Spinal cord (tissue), 10 donors: Measurements from ENCODE around the gene ACSS3. TPM values are rescaled to one million over a fixed set of nuclear protein-coding genes. Genes with fewer than 3 reads are reported as not detected.

ENCODE experiments used
- DNase-seq, 6 donors: peaks; one replicate each; pipeline versions ENCODE4 v3.0.0 to v3.0.0-alpha.2; 2013 to 2015; ENCODE audit warnings: low spot score in 6 of 6, low read depth in 4 of 6
- H3K27ac ChIP-seq: one replicate; pipeline ENCODE4 v1.5.1; 2013; ENCODE audit warnings: low read depth, low read length, control low read depth
- H3K27me3 ChIP-seq: one replicate; pipeline ENCODE4 v1.6.1; 2013; ENCODE audit warnings: low read length; ENCODE audit not compliant: control insufficient read depth, insufficient read depth
- H3K36me3 ChIP-seq: one replicate; pipeline ENCODE4 v1.6.1; 2013; ENCODE audit warnings: low read length; ENCODE audit not compliant: control insufficient read depth, insufficient read depth
- H3K4me1 ChIP-seq: one replicate; pipeline ENCODE4 v1.6.1; 2013; ENCODE audit warnings: low read length; ENCODE audit not compliant: control insufficient read depth, insufficient read depth
- H3K4me3 ChIP-seq: one replicate; pipeline ENCODE4 v1.5.1; 2013; ENCODE audit warnings: low read depth, low read length, control low read depth
- H3K9me3 ChIP-seq: one replicate; pipeline ENCODE4 v1.6.1; 2013; ENCODE audit warnings: low read length; ENCODE audit not compliant: control insufficient read depth, insufficient read depth
- WGBS: methylation state at CpG from one replicate; pipeline ENCODE4 v1.1.5; 2013; ENCODE audit warnings: missing lambda C conversion rate; ENCODE audit not compliant: insufficient coverage; 5-methylcytosine and 5-hydroxymethylcytosine counted together
- polyA plus RNA-seq, 2 donors: library from polyadenylated mRNA; unstranded; fragments of 120-200 nt; gene quantifications; one replicate each; pipeline ENCODE4 v1.2.1, GENCODE V29; 2013; ENCODE audit not compliant: insufficient read length in 2 of 2
- total RNA-seq, 2 donors: library from RNA; depleted of rRNA in 1 of 2; stranded (reverse); fragments of 120-200 nt in 1 of 2; fragments of >200 nt in 1 of 2; gene quantifications; one replicate each; pipeline versions ENCODE4 v1.2.3 to v1.2.4, GENCODE V29; 2013 to 2014
- donor health status: healthy.

The ACSS3 gene
- total and polyA plus RNA-seq, 4 donors: 8.7 to 32.1 (median 18.3) TPM

DNA sequence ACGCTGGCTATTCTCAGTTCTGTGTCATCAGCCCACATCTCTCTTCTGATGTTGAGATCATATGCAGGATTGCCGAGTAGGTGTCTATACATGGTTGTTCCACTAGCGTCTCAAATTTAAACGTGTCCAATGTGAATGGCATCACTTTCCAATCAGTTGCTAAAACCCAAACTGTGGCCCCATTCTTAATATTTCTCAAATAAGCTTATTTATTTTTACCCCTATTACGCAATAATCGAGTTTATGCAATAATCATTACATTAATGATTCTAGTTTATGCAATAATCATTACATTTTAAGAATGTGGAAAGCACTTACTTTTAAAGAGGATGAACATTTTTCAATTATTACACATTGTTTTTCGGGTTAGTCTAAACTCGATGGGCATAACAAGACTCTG lies 47.8 kb downstream of the ACSS3 start:
- Histone ChIP-seq H3K27ac (no peak overlapping the region), H3K4me3 (no peak overlapping the region), H3K27me3 (no peaks in the 10 kb centered on the region), H3K36me3 (no peaks in the 10 kb centered on the region), H3K9me3 (no peaks in the 10 kb centered on the region), H3K4me1 (no peaks in the 10 kb centered on the region)
- WGBS: 100% methylated on average over 1 of the region's 8 CpGs
- no peak for DNase-seq

DNA sequence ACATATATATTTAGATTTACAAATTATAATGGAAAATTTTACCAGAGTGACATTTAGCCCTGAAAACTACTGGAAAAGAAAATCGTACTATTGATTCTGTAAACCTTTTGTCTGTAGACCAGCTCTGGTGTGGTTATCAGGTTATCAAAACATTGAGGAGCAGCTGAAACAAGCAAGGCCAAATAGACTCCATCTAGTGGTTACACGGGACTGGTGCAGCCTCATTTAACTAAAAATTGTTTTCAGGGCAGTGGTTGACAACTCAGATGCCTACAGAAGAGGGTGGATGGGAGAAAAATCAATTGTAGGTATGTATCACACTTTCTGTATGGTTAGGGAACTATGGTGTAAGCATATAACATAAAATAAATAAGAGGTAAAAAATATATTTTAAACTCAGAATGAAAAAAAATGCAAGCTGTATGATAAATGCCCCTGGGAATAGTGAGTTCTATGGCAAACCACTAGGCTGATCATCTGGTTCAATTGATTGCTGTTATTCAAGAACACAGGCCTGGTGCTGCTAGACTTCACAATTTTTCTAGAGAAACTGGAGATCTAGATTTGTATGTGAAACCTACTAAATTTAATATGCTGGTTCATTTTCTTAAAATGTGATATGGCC lies 51.2 kb downstream of the ACSS3 start:
- Histone ChIP-seq H3K9me3 (no peaks in the 10 kb centered on the region), H3K27me3 (no peaks in the 10 kb centered on the region), H3K4me1 (no peaks in the 10 kb centered on the region), H3K36me3 (no peaks in the 10 kb centered on the region), H3K27ac (no peak overlapping the region), H3K4me3 (no peak overlapping the region)
- peak in 3 of 6 donors; percentile 2 to 61 (median 57) for DNase-seq
- 14% methylated on average over 1 of the region's 2 CpGs for WGBS

DNA sequence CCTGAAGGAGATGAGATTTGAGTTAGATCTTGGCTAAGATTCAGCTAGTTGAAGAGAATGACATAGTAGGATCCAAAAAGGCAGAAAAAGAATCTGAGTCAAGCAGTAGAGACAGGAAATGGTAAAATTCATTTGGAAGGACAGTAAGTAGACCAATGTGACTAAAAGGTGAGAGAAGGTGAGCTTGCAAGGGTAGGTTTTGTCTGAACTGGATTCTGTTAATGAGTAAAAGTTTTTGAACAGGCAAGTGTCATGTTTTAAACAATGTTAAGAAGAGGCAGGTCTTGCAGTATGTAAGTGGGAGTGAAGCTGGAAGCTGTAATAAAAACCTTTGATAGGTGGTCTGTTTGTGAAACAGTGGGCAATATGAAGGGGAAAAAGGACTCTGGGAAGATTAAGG lies 58.6 kb downstream of the ACSS3 start:
- DNase-seq: no peak
- no peaks in the 10 kb centered on the region for H3K36me3 ChIP-seq
- H3K9me3 ChIP-seq: no peaks in the 10 kb centered on the region
- H3K27me3 ChIP-seq: no peaks in the 10 kb centered on the region
- H3K27ac ChIP-seq: no peak overlapping the region
- H3K4me1 ChIP-seq: no peaks in the 10 kb centered on the region
- H3K4me3 ChIP-seq: no peak overlapping the region

DNA sequence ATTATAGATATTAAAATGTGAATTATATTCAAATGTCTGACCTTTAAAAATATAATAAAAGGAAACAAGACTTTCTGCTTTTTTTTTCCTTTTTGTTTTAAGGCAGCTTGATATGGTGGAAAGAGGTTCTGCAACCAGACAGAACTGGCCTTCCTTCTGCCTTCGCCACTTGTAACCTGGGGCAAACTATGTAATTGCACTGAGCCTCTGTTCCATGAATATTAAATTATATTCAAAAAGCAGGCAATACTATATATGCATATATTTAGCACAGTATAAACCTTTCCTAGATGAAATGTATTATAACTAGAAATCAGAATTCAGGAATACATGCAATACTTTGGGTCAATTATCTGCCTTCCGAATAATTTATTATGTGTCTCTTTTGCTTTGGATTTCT lies 59.9 kb downstream of the ACSS3 start:
- Histone ChIP-seq H3K4me3 (no peak overlapping the region), H3K36me3 (no peaks in the 10 kb centered on the region), H3K27me3 (no peaks in the 10 kb centered on the region), H3K4me1 (no peaks in the 10 kb centered on the region), H3K9me3 (no peaks in the 10 kb centered on the region), H3K27ac (no peak overlapping the region)
- no peak for DNase-seq
- WGBS: no CpG with 5 or more reads among the region's 2 CpGs

DNA sequence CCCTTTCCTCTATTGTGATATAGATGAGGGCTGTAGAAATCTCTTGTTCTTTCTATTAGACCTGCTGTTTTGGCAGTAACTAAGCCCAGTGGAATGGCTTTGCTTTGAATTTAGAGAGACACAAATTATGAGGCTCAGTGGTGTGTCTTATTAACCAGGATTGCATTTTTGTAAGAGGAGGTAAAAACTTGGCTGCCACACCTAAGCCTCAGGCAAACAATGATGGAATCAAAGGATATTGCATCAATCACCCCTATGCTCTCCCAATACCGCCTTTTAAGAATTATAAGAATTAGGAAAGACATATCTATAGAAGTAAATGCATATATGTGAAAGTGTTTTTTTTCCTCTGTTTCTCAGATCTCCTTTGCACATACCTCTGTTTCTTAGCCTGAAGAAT lies 63.3 kb downstream of the ACSS3 start:
- H3K4me1 ChIP-seq: no peaks in the 10 kb centered on the region
- WGBS: no CpG with 5 or more reads among the region's 1 CpG
- H3K27ac ChIP-seq: no peak overlapping the region
- H3K27me3 ChIP-seq: no peaks in the 10 kb centered on the region
- H3K4me3 ChIP-seq: no peak overlapping the region
- DNase-seq: peak in 2 of 6 donors; percentile 6 to 47
- H3K36me3 ChIP-seq: no peaks in the 10 kb centered on the region
- H3K9me3 ChIP-seq: no peaks in the 10 kb centered on the region

DNA sequence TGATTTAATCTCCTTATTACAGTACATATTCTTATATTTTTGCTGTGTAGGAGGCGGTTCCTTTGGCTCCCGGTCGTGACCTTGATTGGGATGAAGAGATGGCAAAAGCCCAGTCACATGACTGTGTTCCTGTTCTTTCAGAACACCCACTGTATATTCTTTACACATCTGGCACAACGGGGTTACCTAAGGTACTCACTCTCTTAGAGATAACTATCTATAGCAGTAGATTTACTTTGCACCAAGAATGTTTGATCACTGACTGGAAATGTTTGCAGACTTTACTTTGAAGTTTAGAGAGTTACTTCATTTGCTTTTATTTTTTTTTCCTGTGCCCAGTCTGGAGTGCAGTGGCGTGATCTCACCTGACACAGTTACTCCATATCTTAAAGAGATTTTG lies 65.2 kb downstream of the ACSS3 start:
- H3K4me3 ChIP-seq: no peak overlapping the region
- WGBS: no CpG with 5 or more reads among the region's 5 CpGs
- H3K4me1 ChIP-seq: no peaks in the 10 kb centered on the region
- no peaks in the 10 kb centered on the region for H3K9me3 ChIP-seq
- no peak for DNase-seq
- no peaks in the 10 kb centered on the region for H3K36me3 ChIP-seq
- no peak overlapping the region for H3K27ac ChIP-seq
- no peaks in the 10 kb centered on the region for H3K27me3 ChIP-seq

DNA sequence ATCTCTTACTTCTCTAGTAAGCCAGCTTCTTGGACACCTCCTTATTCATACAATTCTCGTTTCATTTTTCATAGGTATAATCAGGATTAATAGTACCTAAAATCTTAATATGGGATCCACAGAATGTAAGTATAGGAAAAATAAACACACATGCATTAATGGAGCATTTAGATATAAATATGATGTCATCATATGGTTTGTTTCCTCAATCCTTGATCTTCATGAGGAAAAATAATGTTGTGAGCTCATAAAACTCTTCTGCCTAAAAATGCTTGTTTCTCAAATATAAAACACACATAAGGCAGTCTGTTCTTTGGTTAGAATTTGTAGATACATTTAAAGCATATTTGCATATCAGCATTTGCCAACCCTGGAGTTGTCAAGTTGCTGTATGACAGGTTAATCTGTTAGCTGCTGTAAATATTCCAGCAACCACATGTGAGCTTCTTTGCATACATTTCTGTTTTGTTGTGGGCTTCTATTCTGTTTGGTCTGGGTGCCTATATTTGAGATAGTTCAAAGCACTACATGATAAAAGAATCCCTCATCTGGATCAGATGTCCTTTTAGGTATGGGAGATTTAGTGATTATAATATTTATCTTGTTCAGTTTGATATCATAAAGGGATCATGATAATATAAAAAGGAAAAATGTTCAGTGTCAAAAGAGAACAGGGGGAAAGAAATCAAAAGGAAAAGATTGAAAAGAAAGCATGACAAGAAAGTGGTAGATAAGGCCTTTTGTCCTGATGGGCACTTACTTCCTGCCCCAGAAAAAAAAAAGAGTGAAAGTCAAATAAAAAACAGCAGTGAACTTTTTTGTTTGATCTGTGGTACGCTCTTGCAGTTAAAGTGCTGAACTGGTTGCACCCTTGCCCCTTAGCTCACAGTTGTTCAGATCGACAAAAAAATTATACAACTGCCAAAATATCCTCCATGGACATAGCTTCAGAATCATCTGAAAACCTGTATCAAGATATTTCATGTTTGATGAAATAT lies 68.6 kb downstream of the ACSS3 start:
- H3K4me3 ChIP-seq: no peak overlapping the region
- no peaks in the 10 kb centered on the region for H3K4me1 ChIP-seq
- WGBS: 100% methylated on average over 2 of the region's 3 CpGs
- no peak overlapping the region for H3K27ac ChIP-seq
- H3K36me3 ChIP-seq: no peaks in the 10 kb centered on the region
- H3K27me3 ChIP-seq: no peaks in the 10 kb centered on the region
- H3K9me3 ChIP-seq: no peaks in the 10 kb centered on the region
- peak in 1 of 6 donors; percentile 73 for DNase-seq

DNA sequence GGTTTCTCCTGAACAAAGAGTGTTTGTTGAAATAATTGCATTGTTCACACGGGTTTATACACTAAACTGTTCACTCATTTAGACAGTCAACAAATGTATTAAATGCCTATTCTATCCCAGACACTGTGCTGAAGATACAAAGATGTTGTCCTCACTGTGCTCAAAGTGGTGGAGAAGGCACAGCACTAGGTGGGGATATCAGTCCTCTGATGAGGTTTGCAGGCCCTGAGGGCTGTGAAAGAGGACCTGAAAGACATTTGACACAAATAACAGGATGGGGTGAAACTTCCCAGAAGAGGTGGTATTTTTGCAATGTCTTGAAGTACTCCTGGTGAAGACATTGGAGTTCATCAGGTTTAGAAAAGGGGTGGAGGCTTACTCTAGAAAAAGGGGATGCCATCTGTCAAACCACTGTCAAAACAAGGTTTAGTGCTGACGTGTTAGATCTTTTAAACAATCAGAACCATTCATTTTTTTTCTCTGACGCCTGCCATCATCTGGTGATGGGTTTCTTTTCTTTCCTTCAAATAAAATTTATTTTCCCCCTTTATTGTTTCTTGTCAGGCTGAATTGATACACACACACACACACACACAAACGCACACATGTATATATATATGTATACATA lies 69.5 kb downstream of the ACSS3 start:
- Histone ChIP-seq H3K4me3 (no peak overlapping the region), H3K27me3 (no peaks in the 10 kb centered on the region), H3K36me3 (no peaks in the 10 kb centered on the region), H3K9me3 (no peaks in the 10 kb centered on the region), H3K27ac (no peak overlapping the region), H3K4me1 (no peaks in the 10 kb centered on the region)
- no CpG with 5 or more reads among the region's 4 CpGs for WGBS
- DNase-seq: no peak

DNA sequence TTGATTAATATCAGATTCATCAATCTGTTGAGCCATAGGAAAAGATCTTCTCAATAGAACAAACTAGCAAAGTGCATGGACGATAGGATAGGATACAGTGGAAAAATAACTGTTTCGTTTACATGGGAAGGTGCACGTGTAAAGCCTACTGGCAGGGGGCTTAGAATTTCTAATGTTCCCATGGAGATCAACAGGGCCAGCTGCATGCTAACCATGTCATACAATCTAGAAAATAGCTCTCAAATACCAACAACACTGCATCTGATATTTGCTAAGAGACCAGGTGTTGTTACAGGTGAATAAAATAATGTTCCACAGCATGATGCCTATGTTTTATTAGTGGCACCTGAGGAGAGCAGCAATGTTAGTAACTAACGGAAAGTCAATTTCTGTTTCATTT lies 72.5 kb downstream of the ACSS3 start:
- H3K36me3 ChIP-seq: no peaks in the 10 kb centered on the region
- no peaks in the 10 kb centered on the region for H3K9me3 ChIP-seq
- 50% methylated on average over 1 of the region's 4 CpGs for WGBS
- H3K27me3 ChIP-seq: no peaks in the 10 kb centered on the region
- no peak overlapping the region for H3K4me3 ChIP-seq
- peak in 1 of 6 donors; percentile 69 for DNase-seq
- no peaks in the 10 kb centered on the region for H3K4me1 ChIP-seq
- no peak overlapping the region for H3K27ac ChIP-seq
